ENCODE measurements around the gene GNG12.

DNA sequence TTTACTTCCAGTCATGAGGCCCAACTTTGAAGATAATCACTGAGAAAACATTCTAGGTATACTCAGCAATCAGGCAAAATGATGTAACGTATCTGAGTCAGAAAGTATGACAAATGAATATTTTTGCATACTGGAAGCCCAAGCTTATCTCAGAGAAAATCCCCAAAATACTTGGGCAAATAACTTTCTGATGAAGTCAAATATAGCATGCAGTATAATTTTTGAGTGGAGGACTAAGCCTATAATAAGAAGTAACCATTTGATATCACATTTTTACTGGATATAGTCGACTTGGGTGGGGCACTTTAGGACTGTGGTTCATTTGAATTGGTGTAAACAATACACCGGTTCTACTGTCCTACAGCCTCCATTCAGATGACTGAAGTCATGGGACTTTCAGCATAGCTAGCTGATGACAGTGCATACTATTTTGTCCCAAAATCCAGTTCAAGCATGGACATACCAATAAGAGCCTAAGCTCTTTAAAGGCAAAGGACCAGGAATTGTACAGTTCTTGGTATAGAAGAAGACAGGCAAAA is 150.5 kb downstream of the GNG12 start:
- TF ChIP-seq, protein P1, sequence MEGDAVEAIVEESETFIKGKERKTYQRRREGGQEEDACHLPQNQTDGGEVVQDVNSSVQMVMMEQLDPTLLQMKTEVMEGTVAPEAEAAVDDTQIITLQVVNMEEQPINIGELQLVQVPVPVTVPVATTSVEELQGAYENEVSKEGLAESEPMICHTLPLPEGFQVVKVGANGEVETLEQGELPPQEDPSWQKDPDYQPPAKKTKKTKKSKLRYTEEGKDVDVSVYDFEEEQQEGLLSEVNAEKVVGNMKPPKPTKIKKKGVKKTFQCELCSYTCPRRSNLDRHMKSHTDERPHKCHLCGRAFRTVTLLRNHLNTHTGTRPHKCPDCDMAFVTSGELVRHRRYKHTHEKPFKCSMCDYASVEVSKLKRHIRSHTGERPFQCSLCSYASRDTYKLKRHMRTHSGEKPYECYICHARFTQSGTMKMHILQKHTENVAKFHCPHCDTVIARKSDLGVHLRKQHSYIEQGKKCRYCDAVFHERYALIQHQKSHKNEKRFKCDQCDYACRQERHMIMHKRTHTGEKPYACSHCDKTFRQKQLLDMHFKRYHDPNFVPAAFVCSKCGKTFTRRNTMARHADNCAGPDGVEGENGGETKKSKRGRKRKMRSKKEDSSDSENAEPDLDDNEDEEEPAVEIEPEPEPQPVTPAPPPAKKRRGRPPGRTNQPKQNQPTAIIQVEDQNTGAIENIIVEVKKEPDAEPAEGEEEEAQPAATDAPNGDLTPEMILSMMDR (IDR thresholded peaks at IDR 0.05) = no peak
- no peak for TF ChIP-seq EP300 (IDR thresholded peaks at IDR 0.05)

Data from upper lobe of left lung (tissue), 4 donors.